GM19023 (cell line): Measurements from ENCODE around the gene TMED4.
"Not testable (repeated sequence)": the region's sequence is repeated elsewhere in the genome, so short reads cannot be mapped to it uniquely, and the experiment has no call there.

Experiments used
- ATAC-seq: cut with Tn5 transposase; IDR thresholded peaks from one replicate; pipeline ENCODE4 v1.9.1; 2021; ENCODE audit warnings: mild to moderate bottlenecking, moderate library complexity; ENCODE audit not compliant: unreplicated experiment

Gene TMED4

GRCh38 chr7:44569959-44570358 is 12.1 kb downstream of the TMED4 start:
- ATAC-seq: no peak

- ATAC-seq: no peak
These were observed 13.1 kb downstream of the TMED4 start for GRCh38 chr7:44568771-44569560.

GRCh38 chr7:44567884-44568283 is 14.1 kb downstream of the TMED4 start:
- no peak for ATAC-seq

GRCh38 chr7:44566680-44567079 is 15.4 kb downstream of the TMED4 start:
- no peak for ATAC-seq

GRCh38 chr7:44565795-44566559 is 16.1 kb downstream of the TMED4 start:
- peak; percentile 24 for ATAC-seq

- ATAC-seq: peak; percentile 65
These were observed 16.8 kb downstream of the TMED4 start for GRCh38 chr7:44565097-44565794.

- ATAC-seq: no peak
These were observed 17.4 kb downstream of the TMED4 start for GRCh38 chr7:44564606-44565005.

- no peak for ATAC-seq
These were observed 18.8 kb downstream of the TMED4 start for GRCh38 chr7:44563171-44563679.

- not testable (repeated sequence) for ATAC-seq
These were observed 19.4 kb downstream of the TMED4 start for GRCh38 chr7:44562622-44562962.

GRCh38 chr7:44561962-44562621 is 19.9 kb downstream of the TMED4 start:
- ATAC-seq: no peak

- no peak for ATAC-seq
These were observed 20.6 kb downstream of the TMED4 start for GRCh38 chr7:44561481-44561880.

GRCh38 chr7:44559485-44559884 is 22.5 kb downstream of the TMED4 start:
- ATAC-seq: no peak

- no peak for ATAC-seq
These were observed 24.5 kb downstream of the TMED4 start for GRCh38 chr7:44557485-44557884.

GRCh38 chr7:44555350-44555749 is 26.7 kb downstream of the TMED4 start:
- ATAC-seq: no peak

GRCh38 chr7:44552473-44553005 is 29.5 kb downstream of the TMED4 start:
- ATAC-seq: not testable (repeated sequence)

- ATAC-seq: no peak
These were observed 32.6 kb downstream of the TMED4 start for GRCh38 chr7:44549457-44549856.

- no peak for ATAC-seq
These were observed 33.1 kb downstream of the TMED4 start for GRCh38 chr7:44548893-44549292.

GRCh38 chr7:44547536-44548231 is 34.3 kb downstream of the TMED4 start:
- no peak for ATAC-seq

GRCh38 chr7:44541876-44542610 is 40.0 kb downstream of the TMED4 start:
- no peak for ATAC-seq
